ENCODE data around the gene CHAT. TPM values are rescaled to one million over a fixed set of nuclear protein-coding genes. Genes with fewer than 3 reads are reported as not detected.

CHAT gene
- total RNA-seq, 2 experiments from 2014 or later, result not detected

- Mint-ChIP-seq H3K9me3 (peaks cover under 1% of the 10 kb centered on the region), H3K36me3 (ENCODE audit: low read depth) (peaks cover under 1% of the 10 kb centered on the region), H3K27me3 (peaks cover 4% of the 10 kb centered on the region), H3K27ac (no peak overlapping the region), H3K4me3 (no peak overlapping the region), H3K4me1 (ENCODE audit: low read depth) (peaks cover 7% of the 10 kb centered on the region)
- ChIA-PET POLR2A (no interaction called here), CTCF (no interaction called here)
- no peak for DNase-seq
- ATAC-seq, result no peak
- intact Hi-C loops (cut with micrococcal nuclease), result no loop called here
- TF ChIP-seq CTCF (IDR thresholded peaks at IDR 0.05), result no peak
Observed at GRCh38 chr10:49654036-49654693, 40.3 kb downstream of the CHAT start.

GRCh38 chr10:49655099-49655498 lies 41.3 kb downstream of the CHAT start:
- Mint-ChIP-seq H3K4me3 (no peak overlapping the region), H3K9me3 (peaks cover 4% of the 10 kb centered on the region), H3K27me3 (peaks cover 4% of the 10 kb centered on the region), H3K4me1 (ENCODE audit: low read depth) (no peaks in the 10 kb centered on the region), H3K27ac (no peak overlapping the region), H3K36me3 (ENCODE audit: low read depth) (peaks cover 3% of the 10 kb centered on the region)
- DNase-seq, result no peak
- ATAC-seq, result no peak
- POLR2A ChIA-PET, result no interaction called here
- TF ChIP-seq CTCF (IDR thresholded peaks at IDR 0.05), result no peak
- CTCF ChIA-PET, result interaction anchor here (1.0 kb wide), 1 partner anchor 60 kb away, joined by 3 read pairs; no protein-coding TSS in a partner anchor
- intact Hi-C loops (cut with micrococcal nuclease), result no loop called here

- Mint-ChIP-seq H3K9me3 (peaks cover 4% of the 10 kb centered on the region), H3K4me1 (ENCODE audit: low read depth) (no peaks in the 10 kb centered on the region), H3K27ac (no peak overlapping the region), H3K27me3 (peaks cover 4% of the 10 kb centered on the region), H3K4me3 (no peak overlapping the region), H3K36me3 (ENCODE audit: low read depth) (peaks cover 3% of the 10 kb centered on the region)
- no peak for TF ChIP-seq CTCF (IDR thresholded peaks at IDR 0.05)
- DNase-seq, result no peak
- ATAC-seq, result no peak
- ChIA-PET CTCF (interaction anchor here (1.1 kb wide), 1 partner anchor 22 kb away, joined by 3 read pairs; no protein-coding TSS in a partner anchor), POLR2A (no interaction called here)
- intact Hi-C loops (cut with micrococcal nuclease), result no loop called here
Observed at GRCh38 chr10:49656845-49657493, 43.1 kb downstream of the CHAT start.

- Mint-ChIP-seq H3K9me3 (peaks cover 4% of the 10 kb centered on the region), H3K27me3 (peaks cover 4% of the 10 kb centered on the region), H3K27ac (no peak overlapping the region), H3K36me3 (ENCODE audit: low read depth) (peaks cover 3% of the 10 kb centered on the region), H3K4me1 (ENCODE audit: low read depth) (no peaks in the 10 kb centered on the region), H3K4me3 (no peak overlapping the region)
- TF ChIP-seq CTCF (IDR thresholded peaks at IDR 0.05), result no peak
- DNase-seq (no peak), ATAC-seq (no peak)
- POLR2A ChIA-PET, result no interaction called here
- intact Hi-C loops (cut with micrococcal nuclease), result no loop called here
- CTCF ChIA-PET, result interaction anchor here (1.1 kb wide), 1 partner anchor 23 kb away, joined by 3 read pairs; no protein-coding TSS in a partner anchor
Observed at GRCh38 chr10:49657606-49658005, 43.8 kb downstream of the CHAT start.

GRCh38 chr10:49661140-49661856 lies 47.5 kb downstream of the CHAT start:
- ATAC-seq, result no peak
- no peak overlapping the region for H3K27ac Mint-ChIP-seq
- CTCF ChIA-PET, result no interaction called here

More at GRCh38 chr10:49661140-49661856, 47.5 kb downstream of the CHAT start:
- peaks cover 3% of the 10 kb centered on the region for H3K36me3 Mint-ChIP-seq (ENCODE audit: low read depth)
- intact Hi-C loops (cut with micrococcal nuclease), result no loop called here
- H3K9me3 Mint-ChIP-seq, result peaks cover 4% of the 10 kb centered on the region
- H3K27me3 Mint-ChIP-seq, result peaks cover 3% of the 10 kb centered on the region
- POLR2A ChIA-PET, result no interaction called here
- no peaks in the 10 kb centered on the region for H3K4me1 Mint-ChIP-seq (ENCODE audit: low read depth)
- H3K4me3 Mint-ChIP-seq, result no peak overlapping the region
- no peak for TF ChIP-seq CTCF (IDR thresholded peaks at IDR 0.05)
- no peak for DNase-seq

All from activated CD8-positive, alpha-beta T cell treated with anti-CD3 and anti-CD28 coated beads for 36 hours (primary cell).